ENCODE results near the gene MTMR10. TPM values are rescaled to one million over a fixed set of nuclear protein-coding genes. Genes with fewer than 3 reads are reported as not detected.
A peak's percentile ranks its signal among the peaks of the same experiment; 100 is the strongest.

Gene MTMR10
- total and polyA plus RNA-seq, 2 donors (not counting 3 experiments of a cell fraction or from before 2014, with no cell fraction given) = 48.3 to 88.5 TPM

DNA sequence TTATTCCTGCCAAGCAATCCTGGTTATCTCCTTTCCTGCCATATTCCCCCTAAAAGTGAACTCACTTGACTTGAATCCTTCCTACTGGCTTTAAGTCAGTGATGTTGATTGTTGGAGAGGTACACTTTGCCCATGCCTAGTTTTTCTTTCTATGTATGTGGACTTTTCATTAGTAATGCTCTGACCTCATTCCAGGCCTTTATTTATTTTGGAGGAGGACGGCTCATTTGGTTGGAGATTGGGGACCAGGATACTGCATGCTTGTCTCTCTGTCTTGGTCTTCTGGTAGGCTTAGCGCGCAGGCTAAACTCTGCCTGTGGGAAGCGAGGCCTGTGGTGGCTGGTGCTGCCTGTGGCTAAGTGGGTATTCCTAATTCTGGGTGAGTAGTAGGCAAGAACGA, 29.1 kb upstream of the MTMR10 start:
- no peak overlapping the region for H2AFZ ChIP-seq (ENCODE audit: low read depth, low read length)
- TF ChIP-seq, protein P1, sequence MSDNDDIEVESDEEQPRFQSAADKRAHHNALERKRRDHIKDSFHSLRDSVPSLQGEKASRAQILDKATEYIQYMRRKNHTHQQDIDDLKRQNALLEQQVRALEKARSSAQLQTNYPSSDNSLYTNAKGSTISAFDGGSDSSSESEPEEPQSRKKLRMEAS (IDR thresholded peaks at IDR 0.05; ENCODE audit: insufficient read depth, insufficient read length) = no peak
- TF ChIP-seq EZH2 (IDR thresholded peaks at IDR 0.05; ENCODE audit: borderline replicate concordance, low read depth, low read length, severe bottlenecking) (no peak), POLR2A (IDR thresholded peaks at IDR 0.05; ENCODE audit: low read depth, low read length) (no peak), GATA2 (IDR thresholded peaks at IDR 0.05; ENCODE audit: insufficient read depth, insufficient read length, low read depth, low read length) (no peak), FOS (IDR thresholded peaks at IDR 0.05; ENCODE audit: borderline replicate concordance, insufficient read depth, low read length) (no peak), POLR2AphosphoS5 (IDR thresholded peaks at IDR 0.05; ENCODE audit: insufficient read depth, low read depth, low read length) (no peak)
- ChIA-PET POLR2A (no interaction called here), CTCF (no interaction called here)
- dilution Hi-C loops (cut with MboI; ENCODE audit: extremely low pct_ligation_motif_present, low sequenced_read_pairs) (no loop called here), intact Hi-C loops (cut with micrococcal nuclease) (loop anchor here (5.0 kb wide), 1 partner anchor 62 kb away; no protein-coding TSS in a partner anchor)
- FAIRE-seq = no peak
- no peaks in the 10 kb centered on the region for H3K36me3 ChIP-seq (ENCODE audit: control insufficient read depth in 2 of 2, extremely low read depth in 1 of 2, insufficient read depth in 2 of 2, low read length in 2 of 2)
- peaks cover 28% of the 10 kb centered on the region for H3K4me1 ChIP-seq (ENCODE audit: control insufficient read depth, extremely low read depth, insufficient read depth, low read length)
- H3K9ac ChIP-seq (replicated peaks; ENCODE audit: extremely low read depth, insufficient read depth, low read length) = no peak overlapping the region
- no peaks in the 10 kb centered on the region for H3K79me2 ChIP-seq (ENCODE audit: control insufficient read depth, insufficient read depth, low read length)
- no peak overlapping the region for H3K27ac ChIP-seq (ENCODE audit: insufficient read depth, low read depth, low read length)
- no peak overlapping the region for H3K4me3 ChIP-seq (replicated peaks in 1 of 3; ENCODE audit: insufficient read depth in 1 of 3, low read depth in 1 of 3, low read length in 3 of 3)
- H3K27me3 ChIP-seq (ENCODE audit: control insufficient read depth in 2 of 2, insufficient read depth in 2 of 2, low read length in 2 of 2) = no peaks in the 10 kb centered on the region
- H3K9me1 ChIP-seq (replicated peaks; ENCODE audit: control insufficient read depth, extremely low read depth, insufficient read depth, low read length) = no peaks in the 10 kb centered on the region
- DNase-seq (ENCODE audit: low read depth, low spot score) = peak; percentile 29
- H3K9me3 ChIP-seq (replicated peaks; ENCODE audit: control insufficient read depth, insufficient read depth, low read length) = no peaks in the 10 kb centered on the region
- no peak overlapping the region for H3K4me2 ChIP-seq (ENCODE audit: insufficient read depth, low read length)
- H4K20me1 ChIP-seq (replicated peaks; ENCODE audit: control insufficient read depth, extremely low read depth, insufficient read depth, low read length) = no peaks in the 10 kb centered on the region
- BruUV-seq (replicated peaks) = no TSS peak

DNA sequence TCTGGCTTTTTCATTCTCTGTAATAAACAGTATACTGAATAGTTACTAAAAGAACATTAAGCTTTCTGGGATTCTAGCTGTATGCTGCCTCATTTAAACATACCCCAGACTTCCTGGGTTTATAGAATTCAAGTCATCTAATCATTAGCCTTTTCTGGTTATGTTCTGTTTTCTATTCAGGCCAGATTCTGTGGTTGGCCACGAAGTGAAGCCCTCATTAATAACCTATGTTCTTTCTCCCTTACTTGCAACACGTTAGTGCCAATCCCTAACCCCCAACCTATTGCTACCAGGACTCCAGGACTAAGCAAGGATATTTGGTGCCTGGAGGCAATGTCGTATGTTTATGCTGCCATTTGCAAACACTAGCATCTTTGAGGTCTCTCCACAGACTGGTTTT, 28.6 kb upstream of the MTMR10 start:
- Histone ChIP-seq H2AFZ (ENCODE audit: low read depth, low read length) (no peak overlapping the region), H3K9me3 (replicated peaks; ENCODE audit: control insufficient read depth, insufficient read depth, low read length) (no peaks in the 10 kb centered on the region), H3K9ac (replicated peaks; ENCODE audit: extremely low read depth, insufficient read depth, low read length) (no peak overlapping the region), H3K27me3 (ENCODE audit: control insufficient read depth in 2 of 2, insufficient read depth in 2 of 2, low read length in 2 of 2) (no peaks in the 10 kb centered on the region), H4K20me1 (replicated peaks; ENCODE audit: control insufficient read depth, extremely low read depth, insufficient read depth, low read length) (no peaks in the 10 kb centered on the region), H3K36me3 (ENCODE audit: control insufficient read depth in 2 of 2, extremely low read depth in 1 of 2, insufficient read depth in 2 of 2, low read length in 2 of 2) (no peaks in the 10 kb centered on the region), H3K27ac (ENCODE audit: insufficient read depth, low read depth, low read length) (no peak overlapping the region), H3K79me2 (ENCODE audit: control insufficient read depth, insufficient read depth, low read length) (no peaks in the 10 kb centered on the region), H3K9me1 (replicated peaks; ENCODE audit: control insufficient read depth, extremely low read depth, insufficient read depth, low read length) (no peaks in the 10 kb centered on the region), H3K4me2 (ENCODE audit: insufficient read depth, low read length) (no peak overlapping the region), H3K4me1 (ENCODE audit: control insufficient read depth, extremely low read depth, insufficient read depth, low read length) (peaks cover 24% of the 10 kb centered on the region), H3K4me3 (replicated peaks in 1 of 3; ENCODE audit: insufficient read depth in 1 of 3, low read depth in 1 of 3, low read length in 3 of 3) (no peak overlapping the region)
- intact Hi-C loops (cut with micrococcal nuclease) = loop anchor here (5.0 kb wide), 1 partner anchor 62 kb away; no protein-coding TSS in a partner anchor
- FAIRE-seq (no peak), DNase-seq (ENCODE audit: low read depth, low spot score) (no peak)
- POLR2A ChIA-PET = no interaction called here
- TF ChIP-seq JUN (IDR thresholded peaks at IDR 0.05; ENCODE audit: borderline replicate concordance, insufficient read depth, insufficient read length, low read depth) = no peak
- TF ChIP-seq, protein P2, sequence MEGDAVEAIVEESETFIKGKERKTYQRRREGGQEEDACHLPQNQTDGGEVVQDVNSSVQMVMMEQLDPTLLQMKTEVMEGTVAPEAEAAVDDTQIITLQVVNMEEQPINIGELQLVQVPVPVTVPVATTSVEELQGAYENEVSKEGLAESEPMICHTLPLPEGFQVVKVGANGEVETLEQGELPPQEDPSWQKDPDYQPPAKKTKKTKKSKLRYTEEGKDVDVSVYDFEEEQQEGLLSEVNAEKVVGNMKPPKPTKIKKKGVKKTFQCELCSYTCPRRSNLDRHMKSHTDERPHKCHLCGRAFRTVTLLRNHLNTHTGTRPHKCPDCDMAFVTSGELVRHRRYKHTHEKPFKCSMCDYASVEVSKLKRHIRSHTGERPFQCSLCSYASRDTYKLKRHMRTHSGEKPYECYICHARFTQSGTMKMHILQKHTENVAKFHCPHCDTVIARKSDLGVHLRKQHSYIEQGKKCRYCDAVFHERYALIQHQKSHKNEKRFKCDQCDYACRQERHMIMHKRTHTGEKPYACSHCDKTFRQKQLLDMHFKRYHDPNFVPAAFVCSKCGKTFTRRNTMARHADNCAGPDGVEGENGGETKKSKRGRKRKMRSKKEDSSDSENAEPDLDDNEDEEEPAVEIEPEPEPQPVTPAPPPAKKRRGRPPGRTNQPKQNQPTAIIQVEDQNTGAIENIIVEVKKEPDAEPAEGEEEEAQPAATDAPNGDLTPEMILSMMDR (IDR thresholded peaks at IDR 0.05; ENCODE audit: extremely low read depth in 1 of 2, insufficient read depth in 1 of 2, low read depth in 1 of 2, low read length in 2 of 2) = no peak
- no peak for TF ChIP-seq POLR2A (IDR thresholded peaks at IDR 0.05; ENCODE audit: low read depth, low read length)
- TF ChIP-seq FOS (IDR thresholded peaks at IDR 0.05; ENCODE audit: borderline replicate concordance, insufficient read depth, low read length) = no peak
- TF ChIP-seq, protein P1 (IDR thresholded peaks at IDR 0.05; ENCODE audit: insufficient read depth, insufficient read length) = no peak
- TF ChIP-seq GATA2 (IDR thresholded peaks at IDR 0.05; ENCODE audit: insufficient read depth, insufficient read length, low read depth, low read length) = no peak
- TF ChIP-seq MYC (IDR thresholded peaks at IDR 0.05; ENCODE audit: low read depth, low read length) = no peak
- no peak for TF ChIP-seq POLR2AphosphoS5 (IDR thresholded peaks at IDR 0.05; ENCODE audit: insufficient read depth, low read depth, low read length)
- no peak for TF ChIP-seq EZH2 (IDR thresholded peaks at IDR 0.05; ENCODE audit: borderline replicate concordance, low read depth, low read length, severe bottlenecking)
- BruUV-seq (replicated peaks) = no TSS peak
- dilution Hi-C loops (cut with MboI; ENCODE audit: extremely low pct_ligation_motif_present, low sequenced_read_pairs) = no loop called here
- CTCF ChIA-PET = no interaction called here
